Mesendoderm (in vitro differentiated cells): Measurements from ENCODE around the gene SLAMF9.

Source experiments
- DNase-seq: peaks from one replicate; pipeline ENCODE4 v3.0.0; 2013
- H2AK5ac ChIP-seq: 2 replicates; pipeline ENCODE4 v1.6.1; 2013; ENCODE audit warnings: low read length, inconsistent platforms
- H2BK120ac ChIP-seq: 2 replicates; pipeline ENCODE4 v1.6.1; 2013; ENCODE audit warnings: low read depth, mild to moderate bottlenecking, low read length, moderate library complexity, mixed read lengths
- H2BK15ac ChIP-seq: replicated peaks from 2 replicates; pipeline ENCODE4 v1.6.1; 2013; ENCODE audit warnings: low read depth, mild to moderate bottlenecking, moderate library complexity
- H2BK5ac ChIP-seq: 2 replicates; pipeline ENCODE4 v1.6.1; 2013; ENCODE audit warnings: low read length, inconsistent platforms
- H3K18ac ChIP-seq: 2 replicates; pipeline ENCODE4 v1.6.1; 2013; ENCODE audit warnings: mild to moderate bottlenecking, low read length, mixed read lengths
- H3K23ac ChIP-seq: one replicate; pipeline ENCODE4 v1.6.1; 2013; ENCODE audit warnings: low read length
- H3K27ac ChIP-seq: 2 replicates; pipeline ENCODE4 v1.5.1; 2013; ENCODE audit warnings: low read depth, mild to moderate bottlenecking, inconsistent platforms, low read length, moderate library complexity
- H3K27me3 ChIP-seq: 2 replicates; pipeline ENCODE4 v1.6.1; 2013; ENCODE audit warnings: low read length, control low read depth, mild to moderate bottlenecking, inconsistent platforms; ENCODE audit not compliant: insufficient read depth, poor library complexity
- H3K36me3 ChIP-seq: 2 replicates; pipeline ENCODE4 v1.6.1; 2013; ENCODE audit warnings: low read length, inconsistent platforms; ENCODE audit not compliant: control insufficient read depth, insufficient read depth
- H3K4ac ChIP-seq: one replicate; pipeline ENCODE4 v1.6.1; 2013; ENCODE audit warnings: low read depth, mild to moderate bottlenecking, low read length, moderate library complexity
- H3K4me1 ChIP-seq: 2 replicates; pipeline ENCODE4 v1.6.1; 2013; ENCODE audit warnings: low read depth, low read length, inconsistent platforms; ENCODE audit not compliant: control insufficient read depth
- H3K4me2 ChIP-seq: 2 replicates; pipeline ENCODE4 v1.6.1; 2013; ENCODE audit warnings: low read length
- H3K4me3 ChIP-seq: 2 replicates; pipeline ENCODE4 v1.5.1; 2013; ENCODE audit warnings: mild to moderate bottlenecking, low read length
- H3K56ac ChIP-seq: one replicate; pipeline ENCODE4 v1.6.1; 2013; ENCODE audit warnings: low read length
- H3K79me1 ChIP-seq: 2 replicates; pipeline ENCODE4 v1.6.1; 2013; ENCODE audit warnings: low read length, inconsistent platforms
- H3K79me2 ChIP-seq: 2 replicates; pipeline ENCODE4 v1.6.1; 2013; ENCODE audit warnings: mild to moderate bottlenecking, low read length; ENCODE audit not compliant: control insufficient read depth, insufficient read depth
- H3K9ac ChIP-seq: 2 replicates; pipeline ENCODE4 v1.6.1; 2013; ENCODE audit warnings: low read length, inconsistent platforms
- H4K5ac ChIP-seq: one replicate; pipeline ENCODE4 v1.6.1; 2013; ENCODE audit warnings: low read length
- H4K8ac ChIP-seq: one replicate; pipeline ENCODE4 v1.6.1; 2013; ENCODE audit warnings: low read depth, mild to moderate bottlenecking, control low read depth, low read length, moderate library complexity
- WGBS: extraction: QIAGEN DNeasy Blood & Tissue Kit; methylation state at CpG from one replicate; pipeline ENCODE4 v1.1.7; 2013; ENCODE audit warnings: low lambda C conversion rate, missing lambda C conversion rate; ENCODE audit not compliant: insufficient coverage; ENCODE audit errors: extremely low coverage; 5-methylcytosine and 5-hydroxymethylcytosine counted together

Gene SLAMF9

DNA sequence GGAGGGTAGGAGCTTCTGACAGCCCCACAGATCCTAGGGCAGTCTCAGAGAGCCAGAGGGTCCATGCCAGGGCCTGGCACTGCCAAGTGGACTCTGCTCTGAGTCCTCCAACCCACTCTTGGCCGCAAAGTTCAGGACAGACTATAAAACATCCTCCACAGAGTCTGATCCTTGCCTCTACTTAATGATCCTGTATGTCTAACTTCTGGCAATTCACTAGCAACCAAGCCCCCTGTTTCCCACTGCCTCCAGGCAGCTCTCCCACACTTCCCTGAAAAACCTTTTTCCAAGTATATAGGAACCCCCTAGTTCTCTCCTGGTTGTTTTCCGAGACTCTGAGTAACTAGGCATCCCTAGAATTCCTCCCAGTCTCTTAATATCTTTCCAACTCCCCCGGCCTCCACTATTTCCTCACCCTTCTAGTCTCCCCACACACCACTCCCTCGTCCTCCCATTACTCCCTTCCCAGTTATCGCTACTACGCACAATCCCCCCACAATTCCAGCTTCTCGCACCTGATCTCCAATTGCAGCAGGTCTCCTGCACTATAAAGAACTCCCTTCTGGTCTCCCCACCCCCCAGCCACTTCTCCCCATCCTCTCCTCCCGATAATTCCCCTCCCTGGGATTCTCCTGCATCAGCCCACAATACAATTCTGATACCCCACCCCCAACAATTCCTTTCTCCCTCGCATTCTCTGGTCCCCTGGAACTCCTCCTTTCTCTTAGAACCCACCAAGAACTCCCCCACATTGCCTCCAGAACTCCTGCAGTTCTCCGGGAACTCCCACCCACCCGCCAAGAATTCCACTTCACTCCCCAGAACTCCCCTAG is 9.2 kb downstream of the SLAMF9 start:
- Histone ChIP-seq H3K4me2 (peak overlapping the region; percentile 91), H3K27ac (no peak overlapping the region), H3K9ac (peak overlapping the region; percentile 46), H2BK120ac (no peak overlapping the region), H2BK15ac (no peak overlapping the region), H3K27me3 (no peaks in the 10 kb centered on the region), H4K8ac (no peak overlapping the region), H3K56ac (peak overlapping the region; percentile 73), H3K4me1 (peaks cover 6% of the 10 kb centered on the region), H3K4me3 (peak overlapping the region; percentile 48), H4K5ac (no peak overlapping the region), H3K23ac (no peak overlapping the region), H3K79me1 (peaks cover 2% of the 10 kb centered on the region), H3K36me3 (no peaks in the 10 kb centered on the region), H3K79me2 (peaks cover 1% of the 10 kb centered on the region), H2AK5ac (peak overlapping the region; percentile 31), H3K18ac (no peak overlapping the region), H2BK5ac (no peak overlapping the region), H3K4ac (no peak overlapping the region)
- no CpG with 5 or more reads among the region's 11 CpGs for WGBS
- no peak for DNase-seq

GRCh38 chr1:159943908-159944622 is 10.0 kb downstream of the SLAMF9 start:
- Histone ChIP-seq H2AK5ac (peak overlapping the region; percentile 31), H3K4me1 (peaks cover 6% of the 10 kb centered on the region), H2BK15ac (no peak overlapping the region), H3K4me2 (no peak overlapping the region), H3K4me3 (no peak overlapping the region), H3K27ac (no peak overlapping the region), H2BK5ac (no peak overlapping the region), H3K79me1 (peaks cover 2% of the 10 kb centered on the region), H3K27me3 (no peaks in the 10 kb centered on the region), H4K5ac (no peak overlapping the region), H3K18ac (no peak overlapping the region), H3K4ac (no peak overlapping the region), H2BK120ac (no peak overlapping the region), H3K36me3 (no peaks in the 10 kb centered on the region), H4K8ac (no peak overlapping the region), H3K23ac (no peak overlapping the region), H3K9ac (no peak overlapping the region), H3K56ac (no peak overlapping the region), H3K79me2 (peaks cover 1% of the 10 kb centered on the region)
- WGBS = no CpG with 5 or more reads among the region's 9 CpGs
- no peak for DNase-seq

DNA sequence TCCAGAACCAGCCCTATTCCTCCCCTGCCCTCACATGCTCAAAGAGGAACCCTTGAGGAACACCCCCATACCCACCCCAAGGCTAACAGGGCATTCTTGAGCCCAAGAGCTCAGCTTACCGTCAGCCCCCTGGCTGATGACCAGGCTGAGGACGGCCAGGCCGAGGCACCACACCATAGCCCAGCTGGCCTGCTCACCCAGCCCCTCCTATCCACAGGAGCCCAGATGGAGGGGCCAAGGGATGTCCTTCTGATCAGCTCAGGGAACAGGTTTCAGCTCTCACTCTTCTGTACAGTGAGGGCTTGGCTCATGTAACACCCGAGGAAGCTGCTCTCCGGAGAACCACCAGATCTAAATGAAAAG is 10.8 kb downstream of the SLAMF9 start:
- no peak overlapping the region for H3K18ac ChIP-seq
- H3K27ac ChIP-seq = no peak overlapping the region
- DNase-seq = no peak
- no peak overlapping the region for H4K5ac ChIP-seq
- no peak overlapping the region for H3K23ac ChIP-seq
- no peak overlapping the region for H3K4me3 ChIP-seq
- H2BK5ac ChIP-seq = no peak overlapping the region
- no peak overlapping the region for H4K8ac ChIP-seq
- peaks cover 6% of the 10 kb centered on the region for H3K4me1 ChIP-seq
- H3K27me3 ChIP-seq = no peaks in the 10 kb centered on the region
- H3K56ac ChIP-seq = no peak overlapping the region
- H3K9ac ChIP-seq = no peak overlapping the region
- H3K4me2 ChIP-seq = no peak overlapping the region
- H2AK5ac ChIP-seq = no peak overlapping the region
- no peak overlapping the region for H3K4ac ChIP-seq
- no peaks in the 10 kb centered on the region for H3K36me3 ChIP-seq
- no peak overlapping the region for H2BK15ac ChIP-seq
- peaks cover 2% of the 10 kb centered on the region for H3K79me1 ChIP-seq
- peaks cover 1% of the 10 kb centered on the region for H3K79me2 ChIP-seq
- no peak overlapping the region for H2BK120ac ChIP-seq
- WGBS = no CpG with 5 or more reads among the region's 5 CpGs

GRCh38 chr1:159942632-159943277 is 11.3 kb downstream of the SLAMF9 start:
- Histone ChIP-seq H2AK5ac (no peak overlapping the region), H2BK5ac (no peak overlapping the region), H3K4me2 (no peak overlapping the region), H3K79me2 (peaks cover 1% of the 10 kb centered on the region), H3K4me3 (no peak overlapping the region), H3K23ac (no peak overlapping the region), H2BK15ac (no peak overlapping the region), H3K56ac (peak overlapping the region; percentile 34), H3K27ac (no peak overlapping the region), H3K36me3 (no peaks in the 10 kb centered on the region), H3K18ac (no peak overlapping the region), H4K5ac (no peak overlapping the region), H3K27me3 (no peaks in the 10 kb centered on the region), H2BK120ac (no peak overlapping the region), H3K4ac (no peak overlapping the region), H3K79me1 (peaks cover 2% of the 10 kb centered on the region), H3K9ac (no peak overlapping the region), H4K8ac (no peak overlapping the region), H3K4me1 (peaks cover 6% of the 10 kb centered on the region)
- WGBS = no CpG with 5 or more reads among the region's 15 CpGs
- no peak for DNase-seq

DNA sequence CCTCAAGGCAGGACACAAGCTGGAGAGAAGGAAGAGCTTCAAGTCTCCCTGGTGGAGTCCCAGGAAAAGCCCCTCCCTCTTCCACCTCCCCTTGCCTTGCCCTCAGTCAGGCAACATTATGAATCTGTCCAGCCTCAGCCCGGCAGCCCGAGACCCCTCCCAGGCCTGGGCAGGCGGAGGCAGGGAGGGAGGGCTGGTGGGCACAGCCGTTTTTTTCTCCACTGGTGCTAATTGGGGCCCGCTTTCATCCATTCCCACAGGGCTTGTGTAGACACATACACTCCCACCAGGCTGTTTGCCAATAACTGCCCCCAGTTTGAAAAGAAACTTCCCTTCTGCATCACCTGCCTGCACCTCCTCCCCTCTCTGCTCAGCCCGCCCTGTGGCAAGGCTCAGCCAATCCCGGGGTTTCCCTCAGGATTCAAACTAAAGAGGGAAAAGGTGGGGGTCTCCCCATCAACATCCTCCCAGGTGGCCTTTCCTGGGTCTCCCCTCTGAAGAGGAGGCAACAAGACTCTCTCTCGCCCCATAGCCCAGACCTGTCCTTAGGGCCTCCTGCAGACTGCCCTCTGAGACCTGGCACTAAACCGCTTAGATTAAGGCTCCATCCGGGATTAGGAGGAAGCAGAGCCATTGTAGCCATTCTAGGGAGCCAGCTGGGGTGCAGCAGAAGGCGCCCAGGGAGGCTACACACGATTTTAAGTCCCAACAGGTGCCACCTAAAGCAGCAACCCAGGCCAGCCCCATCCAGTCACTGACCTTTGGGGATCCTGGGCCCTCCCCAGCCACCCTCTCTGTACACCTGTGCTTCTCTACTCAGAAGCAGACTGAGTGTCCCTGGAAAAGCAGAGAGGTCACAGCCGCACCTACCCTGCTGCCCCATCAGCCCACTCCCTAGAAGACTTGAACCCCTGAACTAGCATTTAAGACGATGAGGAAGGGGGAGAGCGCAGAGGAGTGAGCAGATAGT is 12.2 kb downstream of the SLAMF9 start:
- H3K23ac ChIP-seq = peak overlapping the region; percentile 45
- no peak overlapping the region for H3K18ac ChIP-seq
- no peak overlapping the region for H4K5ac ChIP-seq
- peak overlapping the region; percentile 34 for H3K56ac ChIP-seq
- no CpG with 5 or more reads among the region's 15 CpGs for WGBS
- no peak overlapping the region for H3K9ac ChIP-seq
- H3K36me3 ChIP-seq = no peaks in the 10 kb centered on the region
- H3K27ac ChIP-seq = no peak overlapping the region
- no peak overlapping the region for H3K4me3 ChIP-seq
- H3K79me1 ChIP-seq = peaks cover 2% of the 10 kb centered on the region
- H4K8ac ChIP-seq = no peak overlapping the region
- DNase-seq = no peak
- no peak overlapping the region for H2BK120ac ChIP-seq
- H3K4me1 ChIP-seq = peaks cover 10% of the 10 kb centered on the region
- H3K4me2 ChIP-seq = no peak overlapping the region
- H3K79me2 ChIP-seq = peaks cover 1% of the 10 kb centered on the region
- no peak overlapping the region for H2BK5ac ChIP-seq
- H2AK5ac ChIP-seq = no peak overlapping the region
- no peak overlapping the region for H2BK15ac ChIP-seq
- no peaks in the 10 kb centered on the region for H3K27me3 ChIP-seq
- H3K4ac ChIP-seq = no peak overlapping the region
